GM18868 (cell line): ENCODE results near the gene AXDND1.
"Not testable (repeated sequence)": the region's sequence is repeated elsewhere in the genome, so short reads cannot be mapped to it uniquely, and the experiment has no call there.

Source experiments
- ATAC-seq: cut with Tn5 transposase; IDR thresholded peaks from one replicate; pipeline ENCODE4 v1.9.1; 2021; ENCODE audit warnings: mild to moderate bottlenecking, moderate library complexity; ENCODE audit not compliant: unreplicated experiment

AXDND1 gene

GRCh38 chr1:179448437-179449149, 82.8 kb downstream of the AXDND1 start:
- no peak for ATAC-seq

- not testable (repeated sequence) for ATAC-seq
Measured at GRCh38 chr1:179459606-179460206, 93.9 kb downstream of the AXDND1 start.

GRCh38 chr1:179465661-179466060, 99.9 kb downstream of the AXDND1 start:
- not testable (repeated sequence) for ATAC-seq

GRCh38 chr1:179474713-179475112, 108.9 kb downstream of the AXDND1 start:
- no peak for ATAC-seq

- ATAC-seq = no peak
Measured at GRCh38 chr1:179476484-179476883, 110.7 kb downstream of the AXDND1 start.

- ATAC-seq = no peak
Measured at GRCh38 chr1:179478370-179478769, 112.6 kb downstream of the AXDND1 start.

- ATAC-seq = no peak
Measured at GRCh38 chr1:179490611-179491010, 124.8 kb downstream of the AXDND1 start.

- no peak for ATAC-seq
Measured at GRCh38 chr1:179493323-179493722, 127.6 kb downstream of the AXDND1 start.

GRCh38 chr1:179506199-179506598, 140.4 kb downstream of the AXDND1 start:
- ATAC-seq = no peak

GRCh38 chr1:179509384-179509783, 143.6 kb downstream of the AXDND1 start:
- ATAC-seq = no peak

GRCh38 chr1:179510038-179510437, 144.3 kb downstream of the AXDND1 start:
- ATAC-seq = peak; percentile 96

GRCh38 chr1:179516976-179517705, 151.4 kb downstream of the AXDND1 start:
- ATAC-seq = no peak

- ATAC-seq = not testable (repeated sequence)
Measured at GRCh38 chr1:179518544-179518943, 152.8 kb downstream of the AXDND1 start.

GRCh38 chr1:179529482-179530195, 163.9 kb downstream of the AXDND1 start:
- no peak for ATAC-seq

GRCh38 chr1:179530352-179530751, 164.6 kb downstream of the AXDND1 start:
- ATAC-seq = no peak

- no peak for ATAC-seq
Measured at GRCh38 chr1:179541774-179542173, 176.0 kb downstream of the AXDND1 start.

GRCh38 chr1:179545321-179545720, 179.6 kb downstream of the AXDND1 start:
- ATAC-seq = no peak

GRCh38 chr1:179547021-179547535, 181.3 kb downstream of the AXDND1 start:
- no peak for ATAC-seq

- no peak for ATAC-seq
Measured at GRCh38 chr1:179548666-179549367, 183.0 kb downstream of the AXDND1 start.

- ATAC-seq = peak; percentile 29
Measured at GRCh38 chr1:179549368-179549700, 183.6 kb downstream of the AXDND1 start.
